ENCODE results near the gene POLN.

The POLN gene

DNA sequence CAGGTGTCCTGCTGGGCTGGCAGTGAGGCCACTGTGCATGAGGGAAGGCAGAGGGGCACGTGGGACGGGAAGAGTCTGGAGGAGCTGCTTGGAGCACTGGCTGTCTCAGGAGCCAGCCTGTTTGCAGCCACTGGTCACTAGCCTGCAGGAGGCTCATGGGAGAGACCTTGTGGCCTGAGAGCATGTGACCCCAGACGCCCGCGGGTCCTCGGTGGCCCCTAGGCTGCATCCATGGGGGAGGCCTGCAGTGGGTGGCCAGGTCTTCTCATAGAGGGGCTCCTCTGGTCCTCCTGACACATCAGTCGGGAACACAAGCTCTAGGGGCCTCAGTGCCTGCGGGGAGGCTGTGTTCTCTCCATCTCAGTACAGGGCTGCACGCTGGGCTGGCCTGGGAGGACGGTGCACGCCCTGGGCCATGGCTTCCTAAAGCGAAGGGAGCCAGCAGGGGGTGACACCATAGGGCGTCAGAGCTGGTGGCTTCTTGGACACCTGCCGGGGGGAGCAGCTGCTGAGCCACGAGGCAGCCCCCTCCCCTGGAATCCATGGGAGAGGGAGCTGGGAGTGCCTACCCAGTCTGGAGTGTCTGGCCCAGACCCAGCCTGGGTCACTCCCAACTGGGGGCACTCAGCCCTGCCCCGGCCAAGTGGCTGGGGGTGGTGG lies 170.5 kb downstream of the POLN start:
- DNase-seq (ENCODE audit: low read depth in 2 of 2) = no peak

DNA sequence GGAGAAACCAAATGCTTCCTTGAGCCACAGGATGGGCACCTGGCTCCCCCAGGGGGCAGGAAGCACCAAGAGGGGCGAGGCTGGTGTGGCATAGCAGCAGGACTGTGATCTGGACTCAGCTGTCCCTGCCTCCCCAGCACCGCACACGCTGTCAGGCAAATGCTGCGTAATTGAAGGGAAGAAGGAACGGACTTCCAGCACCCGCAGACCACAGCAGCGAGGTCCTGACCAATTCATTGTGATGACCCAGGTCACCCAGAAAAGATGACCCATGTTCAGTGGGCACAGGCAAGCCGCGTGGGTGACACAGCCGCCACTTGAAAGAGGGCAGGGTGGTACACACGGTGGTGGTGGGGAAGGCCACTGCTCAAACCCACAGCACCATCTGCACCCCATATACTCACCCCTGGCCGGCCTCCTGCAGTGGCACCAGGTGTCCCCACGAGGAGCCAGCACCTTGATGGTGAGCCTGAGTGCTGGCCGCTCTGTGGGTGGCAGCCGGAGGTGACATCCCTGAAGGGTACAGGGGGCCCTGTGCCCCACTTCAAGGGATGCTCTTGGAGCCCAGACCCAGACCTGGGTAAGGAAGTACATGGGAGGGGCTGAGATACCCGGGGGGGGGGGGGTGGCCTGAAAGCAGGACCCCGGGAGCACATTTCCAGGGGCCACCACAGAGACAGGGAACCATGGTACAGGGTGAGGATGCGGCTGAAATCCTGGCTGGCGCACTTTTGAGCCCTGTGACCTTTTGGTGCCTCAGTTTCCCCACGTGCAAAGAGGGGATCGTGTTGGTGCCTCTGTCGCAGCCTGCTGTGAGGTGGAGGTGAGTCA lies 171.3 kb downstream of the POLN start:
- no peak for DNase-seq (ENCODE audit: low read depth in 2 of 2)

DNA sequence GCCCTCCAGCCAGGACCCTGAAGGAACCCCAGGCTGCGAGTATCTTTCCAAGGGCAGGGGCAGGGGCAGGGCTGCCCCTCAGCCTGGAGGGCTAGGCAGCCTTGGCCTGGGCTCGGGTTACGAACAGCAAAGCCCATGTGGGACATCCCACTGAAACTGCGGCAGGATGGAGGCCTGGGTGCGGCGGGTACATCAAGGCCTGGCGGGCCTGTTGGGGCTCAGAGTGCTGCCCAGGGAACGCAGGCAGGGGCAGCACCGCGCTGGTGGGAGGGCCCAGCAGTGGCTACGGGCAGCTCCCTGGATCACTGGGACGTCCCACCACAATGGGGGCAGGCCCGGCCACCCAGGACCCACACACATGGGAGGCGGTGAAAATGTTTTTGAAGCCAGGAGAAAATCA lies 171.9 kb downstream of the POLN start:
- DNase-seq (ENCODE audit: low read depth in 2 of 2) = no peak

DNA sequence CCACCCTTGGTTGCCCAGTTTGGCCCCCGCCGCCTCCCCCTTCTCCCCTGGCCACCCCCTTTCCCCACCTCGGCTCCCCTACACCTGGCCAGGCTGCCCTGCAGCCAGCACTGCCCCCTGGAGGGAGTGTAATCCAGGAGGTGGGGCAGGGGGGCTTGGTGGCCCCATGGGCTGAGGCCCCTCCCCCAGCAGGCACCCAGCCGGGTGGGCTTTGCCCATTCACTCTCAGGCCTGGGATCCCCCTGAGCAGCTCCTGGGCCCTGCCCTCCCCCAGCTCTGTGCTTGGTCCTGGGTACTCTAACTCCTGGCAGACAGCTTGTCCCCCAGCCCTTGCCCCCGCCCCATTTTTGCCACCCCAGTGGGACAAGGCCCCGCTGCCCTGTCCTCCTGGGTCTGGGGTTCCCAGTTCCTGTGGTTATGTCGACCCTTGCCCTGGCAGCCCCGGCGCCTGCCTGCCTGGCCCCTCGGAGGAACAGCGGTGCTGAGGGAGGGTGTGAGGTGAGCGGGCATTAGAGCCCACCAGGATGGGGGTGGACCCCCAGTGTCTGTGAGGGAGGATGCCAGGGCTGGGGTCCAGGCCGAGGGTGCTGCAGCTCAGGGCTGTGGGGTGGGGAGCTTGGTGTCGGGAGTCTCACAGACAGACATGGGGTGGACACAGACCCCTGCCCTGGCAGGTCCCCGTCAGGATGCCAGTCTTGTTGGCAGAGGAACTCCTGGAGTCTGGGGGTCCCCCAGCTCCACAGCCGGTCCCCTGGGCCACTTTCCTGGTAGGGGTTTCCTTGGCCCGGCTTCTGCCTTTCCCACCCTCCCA lies 172.6 kb downstream of the POLN start:
- DNase-seq (ENCODE audit: low read depth in 2 of 2) = no peak

DNA sequence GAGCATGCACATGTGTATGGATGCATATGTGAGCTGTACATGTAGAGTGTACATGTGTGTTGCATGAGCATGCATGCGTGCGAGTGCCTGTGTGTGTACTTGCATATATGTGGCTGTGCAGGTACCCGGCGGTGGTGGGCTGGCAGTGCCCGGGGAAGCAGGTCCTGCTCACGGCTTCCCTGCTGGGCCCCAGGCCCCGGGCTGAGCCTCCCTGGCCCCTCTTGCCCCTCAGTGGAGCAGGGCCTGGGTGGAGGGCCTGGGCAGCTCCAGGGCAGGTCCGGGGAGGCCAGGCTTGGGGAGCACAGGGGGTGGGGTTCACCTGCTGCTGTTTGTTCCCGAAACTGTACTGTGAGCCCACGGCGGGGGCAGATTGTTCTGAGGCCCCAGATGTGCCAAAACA lies 173.4 kb downstream of the POLN start:
- DNase-seq (ENCODE audit: low read depth in 2 of 2) = no peak

DNA sequence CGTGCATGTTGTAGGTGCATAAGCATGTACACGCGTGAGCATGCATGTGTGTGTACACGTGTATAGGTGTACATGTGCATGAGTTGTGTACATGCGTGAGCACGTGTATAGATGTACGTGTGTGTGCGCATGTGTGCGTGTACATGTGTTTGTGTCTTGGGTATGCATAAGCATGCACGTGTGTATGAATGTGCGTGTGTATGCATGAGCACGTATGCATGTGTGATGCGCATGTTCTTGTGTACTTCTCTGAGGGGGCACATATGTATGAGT lies 173.8 kb downstream of the POLN start:
- DNase-seq (ENCODE audit: low read depth in 2 of 2) = no peak

DNA sequence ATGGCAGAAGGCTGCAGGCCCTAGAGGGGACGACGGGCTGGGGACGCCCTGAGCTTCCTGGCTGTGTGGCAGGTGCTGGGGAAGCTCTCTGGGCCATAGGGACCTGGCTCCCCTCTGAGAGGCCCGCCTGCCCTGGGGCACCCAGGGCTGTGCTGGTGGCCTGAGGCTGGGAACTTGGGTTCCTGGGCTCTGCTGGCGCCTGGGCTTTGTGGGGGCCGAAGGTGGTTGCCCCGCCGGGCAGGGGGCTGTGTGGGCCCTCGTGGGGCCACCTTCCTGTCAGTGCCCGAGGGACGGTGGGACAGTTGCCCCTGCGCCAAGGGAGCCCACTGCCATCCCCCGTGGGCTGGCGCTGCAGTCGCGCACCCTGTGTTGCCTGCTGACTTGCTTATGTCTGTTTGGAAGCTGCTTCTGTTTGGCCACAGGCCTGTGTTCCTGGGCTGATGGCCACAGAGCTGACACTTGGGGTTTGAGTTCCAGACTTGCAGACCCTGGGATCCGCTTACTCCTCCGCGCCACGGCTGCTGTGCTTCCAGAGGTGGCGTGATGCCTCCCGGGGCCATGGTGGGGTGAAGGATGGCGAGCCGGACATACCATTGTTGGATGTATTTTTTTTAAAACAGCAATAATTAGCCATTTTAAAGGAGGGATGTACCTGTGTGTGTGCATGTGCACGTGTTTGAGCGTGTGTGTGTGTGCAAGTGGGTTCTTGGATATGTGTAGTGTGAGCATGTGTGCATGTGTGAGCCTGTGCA lies 174.3 kb downstream of the POLN start:
- DNase-seq (ENCODE audit: low read depth in 2 of 2) = no peak

DNA sequence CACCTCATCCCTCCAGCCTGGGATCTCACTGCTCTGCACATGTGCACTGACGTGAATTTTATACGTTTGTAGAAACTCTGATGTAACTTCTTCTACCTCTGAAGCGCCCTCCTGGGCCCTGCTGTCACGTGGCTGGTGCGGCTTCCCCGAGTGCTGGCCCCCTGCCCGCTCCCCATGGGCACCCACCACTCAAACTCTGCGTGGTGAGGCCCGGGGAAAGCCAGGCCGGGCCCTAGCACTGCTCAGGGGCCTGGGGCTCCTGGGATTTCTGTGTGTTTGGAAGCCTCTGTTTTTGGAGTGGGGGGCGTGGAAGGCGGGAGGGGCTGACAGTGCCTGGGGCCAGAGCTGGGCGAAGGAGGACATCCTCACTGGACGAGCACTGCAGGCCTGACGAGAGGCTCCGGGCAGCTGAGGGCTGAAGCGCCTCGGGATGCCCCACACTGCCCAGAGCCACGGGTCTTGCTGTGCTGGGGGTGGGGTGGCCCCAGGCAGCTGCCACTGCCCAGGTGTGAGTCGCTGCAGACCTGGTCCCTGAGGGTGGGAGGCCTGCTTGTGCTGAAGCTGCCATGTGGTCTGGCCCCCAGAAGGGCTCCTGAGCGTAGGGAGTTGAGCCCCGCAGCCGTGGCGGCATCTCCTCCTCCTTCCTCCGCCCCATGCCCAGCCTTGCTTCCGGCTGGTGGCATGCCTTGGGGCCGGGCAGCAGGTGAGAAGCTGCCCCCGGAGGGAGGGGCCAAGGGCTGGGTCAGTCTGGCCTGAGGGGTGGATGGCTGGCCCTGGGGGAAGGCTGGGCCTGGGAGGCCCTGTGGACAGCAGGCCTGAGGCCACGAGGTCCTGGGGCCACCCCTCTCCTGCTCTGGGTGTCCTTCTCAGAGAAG lies 175.1 kb downstream of the POLN start:
- no peak for DNase-seq (ENCODE audit: low read depth in 2 of 2)

DNA sequence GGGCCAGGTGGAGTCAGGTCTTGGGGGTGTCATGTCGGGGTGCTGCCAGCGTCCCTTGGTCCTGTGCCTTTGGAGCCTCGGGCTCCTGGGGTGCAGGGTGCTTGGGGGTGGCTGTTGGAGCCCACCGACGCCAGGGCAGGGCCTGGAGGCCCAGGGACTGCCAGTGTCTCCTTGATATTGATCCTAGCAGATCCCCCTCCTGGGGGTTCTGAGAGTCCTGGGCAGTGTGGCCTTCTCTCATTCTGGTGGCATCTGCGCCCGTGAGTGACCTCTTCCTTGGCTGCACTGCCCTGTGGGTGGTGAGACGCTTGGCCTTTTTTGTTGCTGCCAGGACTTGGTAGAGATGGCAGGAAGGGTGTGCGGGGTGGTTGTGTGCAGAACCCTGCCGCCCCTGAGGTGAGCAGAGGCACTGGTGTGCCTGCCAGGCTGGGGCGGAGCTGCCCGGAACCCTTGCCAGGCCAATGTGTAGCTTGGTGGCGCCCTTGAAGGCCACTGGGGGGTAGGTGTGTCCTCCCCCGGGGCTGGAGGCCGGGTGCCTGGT lies 175.8 kb downstream of the POLN start:
- no peak for DNase-seq (ENCODE audit: low read depth in 2 of 2)

DNA sequence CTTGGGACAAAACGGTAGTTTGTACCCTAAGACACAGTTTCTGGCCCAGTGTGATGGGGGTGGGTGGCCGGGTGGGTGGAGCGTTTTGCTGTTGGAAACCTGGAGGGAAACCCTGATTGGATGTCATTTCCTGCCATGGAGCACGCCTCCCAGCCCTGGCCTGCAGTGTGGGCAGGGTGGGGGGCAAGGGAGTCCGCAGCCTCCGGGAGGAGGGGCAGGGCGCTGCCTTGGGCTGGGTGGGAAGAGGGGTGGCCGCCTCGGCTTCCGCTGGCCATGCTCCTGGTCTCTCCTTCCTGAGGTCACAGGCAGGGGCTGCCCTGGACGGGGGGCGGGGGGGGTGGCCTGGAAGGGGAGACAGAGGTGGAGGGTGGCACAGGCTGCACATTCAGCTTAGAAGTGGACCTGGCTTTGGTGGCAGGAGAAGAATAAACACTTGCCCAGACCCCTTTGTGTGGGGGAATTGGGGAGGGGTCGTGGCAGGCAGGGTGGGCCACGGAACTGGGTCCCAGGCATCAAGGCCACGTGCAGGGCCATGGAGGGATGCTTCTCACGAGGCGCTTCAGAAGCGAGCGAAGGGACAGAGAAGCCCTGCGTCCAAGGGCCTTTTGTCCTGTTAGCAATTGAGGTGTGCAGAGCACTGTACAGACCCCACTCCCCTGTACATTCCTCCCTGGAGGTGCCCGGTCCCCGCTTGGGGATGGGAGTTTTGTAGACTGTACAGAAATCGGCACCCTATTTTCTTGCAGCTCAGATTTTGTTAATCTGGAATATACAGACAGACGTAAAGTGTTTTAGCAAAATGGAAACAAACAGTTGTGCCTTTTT lies 176.6 kb downstream of the POLN start:
- no peak for DNase-seq (ENCODE audit: low read depth in 2 of 2)

DNA sequence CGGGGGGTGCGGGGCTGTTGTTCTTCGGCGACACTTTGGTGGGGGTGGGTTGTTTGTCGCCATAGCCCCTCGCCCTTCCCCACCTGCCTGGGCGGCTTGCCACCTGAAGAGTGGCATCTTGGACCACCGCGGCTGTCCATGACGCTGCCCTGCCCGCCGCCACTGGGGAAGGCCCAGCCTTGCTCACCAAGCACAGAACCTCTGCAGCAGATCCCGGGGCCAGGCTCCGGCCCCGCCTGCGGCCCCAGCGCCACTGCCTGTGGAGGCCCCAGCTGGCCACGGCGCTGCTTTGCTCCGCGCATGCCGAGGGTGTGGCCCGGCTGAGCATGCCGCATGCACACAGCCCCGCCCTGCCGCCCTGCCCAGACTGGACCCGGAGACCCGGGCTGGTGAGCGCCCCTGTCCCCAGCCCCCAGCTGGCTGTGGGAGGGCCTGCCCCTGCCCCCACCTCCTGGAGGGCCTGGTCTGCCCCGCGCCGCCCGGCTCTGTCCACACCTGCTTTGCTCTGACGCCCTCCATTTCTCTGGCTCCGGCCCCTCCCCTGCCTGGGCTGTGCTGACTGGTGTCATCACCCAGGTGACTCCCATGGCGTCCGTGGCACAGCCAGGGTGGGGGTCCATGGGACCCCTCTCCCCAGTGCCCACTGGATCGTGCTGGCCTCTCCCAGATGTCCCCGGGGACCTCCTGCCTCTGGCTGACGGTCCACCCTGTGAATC lies 177.5 kb downstream of the POLN start:
- no peak for DNase-seq (ENCODE audit: low read depth in 2 of 2)

DNA sequence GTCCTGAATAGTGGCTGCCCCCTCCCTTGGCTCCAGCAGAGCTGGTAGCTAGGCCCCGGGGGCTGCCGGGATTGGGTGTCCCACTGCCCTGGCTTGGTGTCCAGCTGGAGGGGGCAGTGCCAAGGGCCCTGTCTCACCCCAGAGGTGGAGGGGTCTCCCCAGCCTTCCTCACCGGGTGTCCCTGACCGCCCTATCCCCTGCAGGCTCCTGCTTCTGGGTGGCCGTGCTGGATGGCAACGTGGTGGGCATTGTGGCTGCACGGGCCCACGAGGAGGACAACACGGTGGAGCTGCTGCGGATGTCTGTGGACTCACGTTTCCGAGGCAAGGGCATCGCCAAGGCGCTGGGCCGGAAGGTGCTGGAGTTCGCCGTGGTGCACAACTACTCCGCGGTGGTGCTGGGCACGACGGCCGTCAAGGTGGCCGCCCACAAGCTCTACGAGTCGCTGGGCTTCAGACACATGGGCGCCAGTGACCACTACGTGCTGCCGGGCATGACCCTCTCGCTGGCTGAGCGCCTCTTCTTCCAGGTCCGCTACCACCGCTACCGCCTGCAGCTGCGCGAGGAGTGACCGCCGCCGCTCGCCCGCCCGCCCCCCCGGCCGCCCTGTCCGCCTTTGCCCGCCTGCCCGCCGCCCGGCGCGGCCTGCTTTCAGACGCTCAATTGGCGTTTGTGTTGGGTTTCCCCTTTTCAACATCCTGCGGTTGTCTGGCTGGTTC lies 178.2 kb downstream of the POLN start:
- no peak for DNase-seq (ENCODE audit: low read depth in 2 of 2)

DNA sequence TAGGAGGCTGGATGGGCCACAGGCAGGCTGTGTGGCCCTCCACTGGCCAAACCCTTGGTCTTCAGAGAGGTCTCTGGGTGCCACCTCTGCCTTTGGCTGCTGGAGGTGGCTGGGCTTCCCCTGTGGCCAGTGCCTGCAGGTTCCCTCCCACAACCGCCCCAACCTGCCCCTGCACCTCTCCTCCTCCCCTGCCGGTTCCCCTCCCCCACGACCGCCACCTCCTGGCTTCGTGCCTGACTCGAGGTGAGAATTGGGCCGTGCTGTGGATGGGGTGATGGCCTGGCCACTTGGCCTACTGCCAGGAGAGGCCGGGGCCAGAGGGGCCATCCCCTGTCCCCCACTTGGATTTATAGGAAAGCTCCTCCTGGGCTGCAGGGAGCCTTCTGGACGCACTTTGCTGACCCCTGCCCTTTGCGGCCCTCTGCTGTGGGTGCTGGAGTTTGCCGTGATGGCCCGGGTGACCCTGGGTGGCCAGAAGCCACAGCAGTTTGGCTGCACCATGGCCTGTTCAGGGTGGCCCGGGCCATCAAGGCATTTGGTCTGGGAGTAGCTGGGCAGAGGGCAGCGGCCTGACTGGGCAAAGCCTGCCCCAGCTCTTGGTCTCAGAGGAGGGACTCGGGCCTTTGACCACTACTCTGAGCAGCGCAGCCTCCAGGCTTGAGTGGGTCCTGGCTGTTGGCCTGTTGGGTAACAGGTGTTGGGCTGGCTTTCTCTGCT lies 179.0 kb downstream of the POLN start:
- no peak for DNase-seq (ENCODE audit: low read depth in 2 of 2)

DNA sequence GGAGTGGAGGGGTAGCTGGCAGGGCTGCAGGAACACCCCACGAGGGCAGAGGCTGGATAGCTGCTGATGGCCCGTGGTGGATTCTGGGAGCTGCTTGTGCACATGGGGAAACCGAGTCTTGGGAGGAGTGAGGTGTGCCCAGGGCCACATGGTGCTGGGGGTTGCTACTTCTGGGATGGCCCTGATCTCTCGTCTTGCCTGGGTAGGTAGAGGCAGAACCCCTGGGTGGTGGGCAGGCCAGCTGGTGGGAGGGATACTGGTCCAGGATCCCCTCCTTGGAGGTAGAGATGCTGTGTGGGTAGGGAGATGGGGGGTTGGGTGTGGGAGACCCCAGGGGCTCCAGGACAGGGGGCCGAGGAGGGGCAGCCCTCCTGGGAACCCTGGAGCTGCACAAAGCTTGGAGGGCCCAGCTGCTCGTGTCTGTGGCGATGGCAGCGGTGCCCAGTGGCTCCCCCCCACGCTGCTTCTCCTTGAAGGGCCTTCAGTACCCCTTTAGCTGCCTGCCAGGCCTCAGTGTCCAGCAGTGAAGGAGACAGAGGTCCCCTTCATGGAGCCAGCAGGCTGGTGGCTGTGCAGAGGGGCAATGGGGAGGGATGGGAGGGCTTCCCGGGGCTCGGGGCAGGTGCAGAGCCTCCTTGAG lies 179.6 kb downstream of the POLN start:
- DNase-seq (ENCODE audit: low read depth in 2 of 2) = no peak

DNA sequence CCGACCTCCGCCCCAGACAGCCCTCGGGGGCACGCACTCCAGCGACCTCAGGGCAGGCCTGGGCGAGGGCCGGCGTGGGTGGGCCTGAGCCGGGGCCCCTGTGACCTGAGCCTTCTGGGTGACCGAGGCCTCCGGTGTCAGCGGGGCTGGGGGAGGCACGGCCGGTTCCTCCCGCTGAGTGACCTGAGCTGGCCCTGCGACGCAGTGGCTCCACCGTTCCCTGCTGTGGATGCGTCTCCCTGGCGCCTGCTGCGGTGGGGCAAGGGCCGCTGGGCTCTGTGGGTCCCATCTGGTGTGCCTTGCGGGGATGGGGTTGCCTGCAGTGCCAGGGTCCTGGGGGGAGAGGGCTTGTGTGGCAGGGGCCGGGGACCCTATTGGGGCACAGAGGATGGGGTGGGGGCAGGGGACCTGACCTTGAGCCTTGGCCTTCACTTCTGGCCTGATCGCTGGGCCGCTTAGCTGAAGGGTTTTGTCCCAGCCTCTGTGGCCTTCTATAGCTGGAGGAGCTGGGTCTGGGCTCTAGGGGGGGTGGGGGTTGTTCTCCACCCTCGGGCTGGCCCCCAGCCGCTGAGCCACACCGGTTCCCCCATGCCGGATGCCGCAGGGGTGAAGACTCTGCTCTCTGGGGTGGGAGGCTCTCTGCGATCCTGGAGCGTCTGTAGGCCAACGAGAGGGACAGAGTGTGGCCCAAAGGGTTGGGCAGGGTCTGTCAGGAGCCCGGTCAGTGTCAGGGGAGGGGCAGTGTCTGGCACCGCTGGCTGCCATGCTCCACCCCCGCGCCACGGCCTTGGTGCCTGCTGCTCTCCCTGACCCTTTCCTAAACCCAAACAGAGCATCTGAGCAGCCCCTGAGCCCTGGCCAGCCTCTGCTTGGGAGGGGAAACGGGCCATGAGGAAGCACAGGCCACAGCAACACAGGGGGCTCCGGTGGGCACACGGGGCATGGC lies 180.5 kb downstream of the POLN start:
- no peak for DNase-seq (ENCODE audit: low read depth in 2 of 2)

DNA sequence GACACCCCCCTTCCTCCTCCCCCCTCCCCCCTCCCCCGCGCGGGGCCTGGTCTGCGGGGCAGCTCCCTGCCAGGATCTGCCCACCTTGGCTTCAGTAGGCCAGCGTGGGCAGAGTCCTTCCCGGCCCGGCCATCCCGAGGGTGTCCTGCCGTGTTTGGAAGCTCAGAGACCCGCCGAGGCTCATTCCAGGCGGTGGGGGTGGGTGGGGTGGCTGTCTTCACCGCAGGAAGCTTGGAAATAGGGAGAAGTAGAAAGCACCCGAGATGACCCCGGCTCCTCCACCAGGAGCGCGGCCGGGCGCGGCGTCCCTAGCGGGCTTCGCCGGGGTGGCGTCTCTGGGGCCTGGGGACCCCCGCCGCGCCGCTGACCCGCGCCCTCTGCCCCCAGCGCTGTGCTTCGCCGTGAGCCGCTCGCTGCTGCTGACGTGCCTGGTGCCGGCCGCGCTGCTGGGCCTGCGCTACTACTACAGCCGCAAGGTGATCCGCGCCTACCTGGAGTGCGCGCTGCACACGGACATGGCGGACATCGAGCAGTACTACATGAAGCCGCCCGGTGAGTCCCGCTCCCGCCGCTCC lies 181.2 kb downstream of the POLN start:
- DNase-seq (ENCODE audit: low read depth in 2 of 2) = no peak

Measured in activated CD4-positive, alpha-beta T cell treated with anti-CD3 and anti-CD28 coated beads for 24 hours (primary cell).